GM12874 (cell line): ENCODE measurements around the gene C1R.

Experiments used
- TF ChIP-seq, protein P1 (sequence below): IDR thresholded peaks from 2 replicates; pipeline ENCODE4 v1.5.1; 2011; ENCODE audit warnings: low read depth, mild to moderate bottlenecking, control low read depth, low read length, moderate library complexity; ENCODE audit not compliant: insufficient read depth

C1R gene

DNA sequence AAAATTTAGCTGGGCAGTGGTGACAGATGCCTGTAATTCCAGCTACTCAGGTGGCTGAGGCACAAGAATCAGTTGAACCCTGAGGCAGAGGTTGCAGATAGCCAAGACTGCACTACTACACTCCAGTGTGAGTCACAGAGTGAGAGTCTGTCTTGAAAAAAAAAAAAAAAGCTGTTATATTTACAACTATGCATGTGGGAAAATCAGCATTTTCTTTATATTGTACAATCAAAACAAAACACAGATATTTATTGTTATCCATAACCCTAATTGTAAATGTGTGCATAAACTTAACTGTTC lies 12.5 kb downstream of the C1R start:
- TF ChIP-seq, protein P1, sequence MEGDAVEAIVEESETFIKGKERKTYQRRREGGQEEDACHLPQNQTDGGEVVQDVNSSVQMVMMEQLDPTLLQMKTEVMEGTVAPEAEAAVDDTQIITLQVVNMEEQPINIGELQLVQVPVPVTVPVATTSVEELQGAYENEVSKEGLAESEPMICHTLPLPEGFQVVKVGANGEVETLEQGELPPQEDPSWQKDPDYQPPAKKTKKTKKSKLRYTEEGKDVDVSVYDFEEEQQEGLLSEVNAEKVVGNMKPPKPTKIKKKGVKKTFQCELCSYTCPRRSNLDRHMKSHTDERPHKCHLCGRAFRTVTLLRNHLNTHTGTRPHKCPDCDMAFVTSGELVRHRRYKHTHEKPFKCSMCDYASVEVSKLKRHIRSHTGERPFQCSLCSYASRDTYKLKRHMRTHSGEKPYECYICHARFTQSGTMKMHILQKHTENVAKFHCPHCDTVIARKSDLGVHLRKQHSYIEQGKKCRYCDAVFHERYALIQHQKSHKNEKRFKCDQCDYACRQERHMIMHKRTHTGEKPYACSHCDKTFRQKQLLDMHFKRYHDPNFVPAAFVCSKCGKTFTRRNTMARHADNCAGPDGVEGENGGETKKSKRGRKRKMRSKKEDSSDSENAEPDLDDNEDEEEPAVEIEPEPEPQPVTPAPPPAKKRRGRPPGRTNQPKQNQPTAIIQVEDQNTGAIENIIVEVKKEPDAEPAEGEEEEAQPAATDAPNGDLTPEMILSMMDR, result no peak

DNA sequence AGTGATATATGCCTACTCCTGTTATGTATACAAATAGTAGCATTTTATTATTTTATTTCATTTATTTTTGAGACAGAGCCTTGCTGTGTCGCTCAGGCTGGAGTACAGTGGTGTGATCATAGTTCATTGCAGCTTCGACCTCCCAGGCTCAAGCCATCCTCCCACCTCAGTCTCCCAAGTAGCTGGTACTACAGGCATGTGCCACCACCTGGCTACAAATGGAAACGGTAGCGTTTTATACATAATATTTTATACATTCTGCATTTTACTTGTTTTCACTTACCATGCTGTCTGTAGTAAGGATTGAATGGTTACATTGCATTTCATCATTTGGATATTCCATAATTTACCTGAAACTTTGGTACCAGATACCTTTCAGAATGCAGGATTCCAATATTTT lies 14.1 kb downstream of the C1R start:
- TF ChIP-seq, protein P1, result no peak

DNA sequence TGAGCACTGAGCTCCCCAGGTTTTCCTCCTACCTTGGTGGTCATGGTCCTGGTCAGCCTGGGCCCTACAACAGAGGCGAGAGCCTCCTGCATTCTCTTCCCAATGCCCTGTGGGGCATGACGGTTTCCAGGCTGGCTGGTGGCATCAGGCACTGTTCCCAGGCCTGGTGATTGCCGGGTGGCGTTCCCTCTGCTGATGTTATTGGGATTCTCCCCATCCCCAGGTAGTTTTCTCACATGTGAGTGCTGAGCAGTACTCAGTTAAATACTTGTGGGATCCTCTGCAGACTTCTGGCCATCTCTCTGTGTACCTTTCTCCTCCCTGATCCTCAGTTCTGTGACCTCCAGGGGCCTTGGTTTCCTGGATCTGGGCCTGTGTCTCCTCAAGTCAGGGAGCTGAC lies 15.8 kb downstream of the C1R start:
- TF ChIP-seq, protein P1, result no peak

DNA sequence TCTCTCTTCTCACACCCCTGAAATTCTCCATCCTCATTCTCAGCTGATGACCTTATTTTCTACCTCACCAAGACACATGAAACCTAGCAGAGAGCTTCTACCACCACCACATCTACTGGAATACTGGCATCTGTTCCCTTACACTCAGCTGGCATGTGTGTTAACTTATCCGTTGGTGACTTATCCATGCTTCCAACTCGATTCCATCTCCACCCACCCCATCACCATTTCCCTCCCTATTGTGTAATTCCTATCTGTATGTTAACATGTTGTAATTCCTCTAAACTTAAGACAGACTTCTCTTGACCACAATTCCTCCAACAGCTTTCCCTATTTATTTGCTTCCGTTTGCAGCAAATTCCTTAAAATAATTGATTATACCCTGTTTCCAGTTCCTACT lies 16.3 kb downstream of the C1R start:
- TF ChIP-seq, protein P1, result no peak

DNA sequence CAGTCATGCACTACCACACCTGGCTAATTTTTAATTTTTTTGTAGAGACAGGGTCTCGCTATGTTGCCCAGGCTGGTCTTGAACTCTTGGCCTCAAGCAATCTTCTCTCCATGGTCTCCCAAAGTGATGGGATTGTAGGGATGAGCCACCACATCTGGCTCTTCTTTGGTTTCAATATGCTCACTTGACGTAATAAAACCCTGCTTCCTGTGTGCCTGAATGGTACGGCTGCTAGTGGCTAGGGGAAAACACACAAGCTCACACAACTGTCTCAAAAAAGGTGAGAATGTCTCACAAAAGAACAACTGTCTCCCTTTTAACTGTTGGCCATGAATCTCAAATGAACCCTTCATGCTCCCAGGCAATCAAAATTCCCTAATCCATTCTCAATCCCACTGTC lies 16.7 kb downstream of the C1R start:
- TF ChIP-seq, protein P1, result no peak

DNA sequence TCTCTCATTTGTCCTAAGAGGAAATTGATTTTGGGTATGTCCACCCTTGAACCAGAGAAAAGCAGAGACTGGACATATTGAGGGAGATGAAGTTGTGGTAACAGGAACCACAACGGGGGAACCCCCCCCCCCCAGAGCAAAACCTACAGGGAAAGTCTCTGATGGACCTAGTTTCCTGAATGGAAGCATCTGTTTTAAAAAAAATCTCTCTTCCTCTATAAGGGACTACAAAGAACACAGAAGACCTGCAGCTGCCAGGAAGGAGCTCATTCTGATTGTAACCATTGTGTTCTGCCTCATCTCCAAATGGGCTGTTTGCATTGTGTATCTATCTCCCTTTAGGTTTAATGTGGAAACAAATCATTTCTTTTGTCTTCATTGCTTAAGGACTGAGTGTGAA lies 18.3 kb downstream of the C1R start:
- TF ChIP-seq, protein P1, result no peak

DNA sequence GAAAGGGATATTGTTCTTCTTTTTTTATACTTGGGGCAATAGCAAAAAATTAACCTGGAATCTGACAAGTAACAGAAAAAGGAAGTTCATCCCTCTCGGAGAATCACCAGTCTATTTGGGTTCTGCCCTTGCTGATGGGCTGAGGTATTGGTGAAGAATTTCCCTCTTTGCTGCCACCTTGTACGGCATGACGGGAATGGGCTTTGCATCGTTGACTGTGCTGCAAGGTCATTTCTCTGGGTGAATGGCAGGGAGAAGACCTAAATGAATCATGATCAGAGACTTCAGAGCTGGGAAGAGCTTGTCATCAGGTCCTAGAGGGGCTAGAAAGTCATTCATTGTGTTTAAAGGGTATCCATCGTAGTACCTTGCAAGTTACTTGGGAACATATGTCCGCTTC lies 19.7 kb downstream of the C1R start:
- TF ChIP-seq, protein P1, result no peak

DNA sequence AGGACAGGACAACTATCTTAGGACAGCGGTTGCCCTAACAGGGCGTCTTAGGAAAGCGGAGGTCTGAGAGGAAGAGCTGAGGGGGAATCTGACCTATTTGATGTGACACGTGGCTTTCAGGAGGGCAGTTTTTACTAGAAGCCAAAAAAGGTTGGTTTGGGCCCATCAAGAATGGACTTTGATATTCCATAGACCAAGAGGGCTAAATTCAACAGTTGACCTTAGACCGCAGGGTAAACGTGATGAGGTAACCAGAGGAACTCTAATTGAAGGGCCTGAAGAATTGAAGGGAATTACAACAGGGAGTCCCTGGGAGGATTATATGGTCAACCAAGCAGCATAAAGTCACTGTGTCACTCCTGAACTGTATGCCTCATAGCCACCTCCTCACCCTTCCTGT lies 20.2 kb downstream of the C1R start:
- TF ChIP-seq, protein P1, result no peak
